B cell (primary cell): ENCODE data around the gene THOP1. TPM values are rescaled to one million over a fixed set of nuclear protein-coding genes. Genes with fewer than 3 reads are reported as not detected.

Experiments used
- ATAC-seq: fragments of 200-7000 bp; cut with Tn5 transposase; one replicate; pipeline ENCODE4 v1.10.0; 2021; ENCODE audit warnings: low read depth, mild to moderate bottlenecking, moderate number of reproducible peaks, moderate library complexity
- CTCF ChIA-PET: fragments of 350-600 bp; sonication (Branson Sonifier 250); formaldehyde crosslinking; loops from one replicate; lab custom pipeline; 2021; ENCODE audit warnings: antibody characterized with exemption, inconsistent platforms; lab: Charles Lee
- POLR2A ChIA-PET: fragments of 350-600 bp; sonication (Branson Sonifier 250); formaldehyde crosslinking; loops from one replicate; lab custom pipeline; 2021; ENCODE audit warnings: antibody characterized with exemption; lab: Charles Lee
- DNase-seq: peaks from one replicate; pipeline ENCODE4 v3.0.0; 2013
- H2AFZ ChIP-seq: 2 replicates; pipeline ENCODE4 v1.6.1; 2012; ENCODE audit warnings: mild to moderate bottlenecking, low read depth, low read length; ENCODE audit not compliant: insufficient read depth, poor library complexity, severe bottlenecking
- H3K27ac ChIP-seq, 2 donors: 1 replicate in 1 of 2; 2 replicates in 1 of 2; pipeline ENCODE4 v1.5.1; 2012 to 2013; ENCODE audit warnings: low read length in 2 of 2, mild to moderate bottlenecking in 2 of 2, moderate library complexity in 1 of 2
- H3K27me3 ChIP-seq, 4 experiments: fragments of 200-600 bp in 1 of 4; sonication (generic) in 1 of 4; replicated peaks in 1 of 4; 1 replicate in 2 of 4; 2 replicates in 2 of 4; pipeline versions ENCODE4 v1.6.1 to v1.7.0; 2013 to 2016; ENCODE audit warnings: low read length in 3 of 4, mild to moderate bottlenecking in 2 of 4, mixed read lengths in 1 of 4, moderate library complexity in 1 of 4; ENCODE audit not compliant: insufficient read depth in 4 of 4, control insufficient read depth in 3 of 4; ENCODE audit errors: control extremely low read depth in 1 of 4
- H3K36me3 ChIP-seq, 2 experiments: replicated peaks in 1 of 2; 1 replicate in 1 of 2; 2 replicates in 1 of 2; pipeline versions ENCODE4 v1.6.1 to v1.7.1; 2013; ENCODE audit warnings: low read length in 1 of 2; ENCODE audit not compliant: insufficient read depth in 2 of 2, control insufficient read depth in 1 of 2; ENCODE audit errors: control extremely low read depth in 1 of 2, extremely low read depth in 1 of 2
- H3K4me1 ChIP-seq, 2 donors: fragments of 200-600 bp in 1 of 2; sonication (generic) in 1 of 2; 1 replicate in 1 of 2; 2 replicates in 1 of 2; pipeline versions ENCODE4 v1.5.1 to v1.6.1; 2013 to 2017; ENCODE audit warnings: low read length in 2 of 2; ENCODE audit not compliant: control insufficient read depth in 2 of 2, insufficient read depth in 2 of 2
- H3K4me2 ChIP-seq: replicated peaks from 2 replicates; pipeline ENCODE3; 2012; ENCODE audit warnings: mild to moderate bottlenecking, low read depth, low read length; ENCODE audit not compliant: poor library complexity, severe bottlenecking
- H3K4me3 ChIP-seq, 5 experiments: fragments of 200-600 bp in 1 of 5; sonication (generic) in 1 of 5; 1 replicate in 3 of 5; 2 replicates in 2 of 5; pipeline versions ENCODE4 v1.5.1 to v1.7.0; 2011 to 2016; ENCODE audit warnings: low read length in 4 of 5, mild to moderate bottlenecking in 4 of 5, low read depth in 2 of 5, control low read depth in 1 of 5, moderate library complexity in 1 of 5; ENCODE audit not compliant: insufficient read depth in 1 of 5; ENCODE audit errors: control extremely low read depth in 1 of 5, extremely low read depth in 1 of 5
- H3K79me2 ChIP-seq: fragments of 200-600 bp; sonication (generic); one replicate; pipeline ENCODE4 v1.6.0; 2016; ENCODE audit warnings: low read length; ENCODE audit not compliant: control insufficient read depth, insufficient read depth
- H3K9ac ChIP-seq: fragments of 200-600 bp; sonication (generic); 2 replicates; pipeline ENCODE4 v1.6.1; 2017; ENCODE audit warnings: mild to moderate bottlenecking, low read length, moderate library complexity
- H3K9me3 ChIP-seq, 3 donors: one replicate each; pipeline versions ENCODE4 v1.6.1 to v1.7.1; 2013; ENCODE audit warnings: low read length in 2 of 3; ENCODE audit not compliant: control insufficient read depth in 2 of 3, insufficient read depth in 1 of 3; ENCODE audit errors: control extremely low read depth in 1 of 3
- H4K20me1 ChIP-seq: 2 replicates; pipeline ENCODE4 v1.6.0; 2012; ENCODE audit warnings: mild to moderate bottlenecking, low read length; ENCODE audit not compliant: insufficient read depth, control insufficient read depth, poor library complexity, severe bottlenecking
- H3K27ac Mint-ChIP-seq: one replicate; pipeline ENCODE4 v1.8.0; 2021; ENCODE audit warnings: mixed read lengths
- H3K27me3 Mint-ChIP-seq: one replicate; pipeline ENCODE4 v1.8.0; 2021; ENCODE audit warnings: mixed read lengths
- H3K4me1 Mint-ChIP-seq: one replicate; pipeline ENCODE4 v1.8.0; 2021; ENCODE audit warnings: mixed read lengths
- H3K4me3 Mint-ChIP-seq: one replicate; pipeline ENCODE4 v1.8.0; 2021; ENCODE audit warnings: mixed read lengths
- H3K9me3 Mint-ChIP-seq: one replicate; pipeline ENCODE4 v1.8.0; 2022; ENCODE audit warnings: mixed read lengths; ENCODE audit not compliant: insufficient read depth
- CTCF ChIP-seq: fragments of 200-600 bp; IDR thresholded peaks from one replicate; pipeline ENCODE4 v1.8.0; 2022; ENCODE audit warnings: antibody characterized with exemption, mild to moderate bottlenecking
- EZH2 ChIP-seq: IDR thresholded peaks from 2 replicates; pipeline ENCODE4 v1.6.1; 2012; ENCODE audit warnings: borderline replicate concordance, low read depth, mild to moderate bottlenecking, moderate library complexity, low read length; ENCODE audit not compliant: insufficient read depth, poor library complexity, severe bottlenecking
- WGBS: methylation state at CpG from one replicate; pipeline ENCODE4 v1.1.5; 2013; ENCODE audit warnings: missing lambda C conversion rate; ENCODE audit not compliant: insufficient coverage; 5-methylcytosine and 5-hydroxymethylcytosine counted together
- intact Hi-C: fragments of 100-400 bp; cut with micrococcal nuclease; formaldehyde crosslinking; loops from one replicate; pipeline ENCODE4 v1.10.0; 2022
- polyA plus RNA-seq: library from polyadenylated mRNA; depleted of rRNA; stranded (reverse); fragments of >200 nt; gene quantifications from 2 replicates; pipeline ENCODE4 v1.2.3, GENCODE V29; 2012
- total RNA-seq, 2 donors: library from RNA; stranded (reverse); fragments of 120-200 nt in 1 of 2; gene quantifications; 1 replicate in 1 of 2; 2 replicates in 1 of 2; pipeline versions ENCODE4 v1.2.3 to v1.2.4, GENCODE V29; 2013 to 2022

Gene THOP1
- total and polyA plus RNA-seq, 2 donors (not counting 1 experiment from before 2014, with no cell fraction given): 54.3 to 56.4 TPM

GRCh38 chr19:2807379-2808128 is 22.3 kb downstream of the THOP1 start:
- Histone ChIP-seq H3K4me2 (no peak overlapping the region), H3K9me3 (no peaks in the 10 kb centered on the region), H3K27me3 (no peaks in the 10 kb centered on the region), H3K79me2 (no peaks in the 10 kb centered on the region), H3K4me3 (no peak overlapping the region), H3K4me1 (no peaks in the 10 kb centered on the region), H3K36me3 (peaks cover 0 to 30% of the 10 kb centered on the region in 2 experiments), H3K9ac (no peak overlapping the region), H3K27ac (no peak overlapping the region), H4K20me1 (no peaks in the 10 kb centered on the region), H2AFZ (no peak overlapping the region)
- ATAC-seq: no peak
- no peak for DNase-seq
- Mint-ChIP-seq H3K27me3 (no peaks in the 10 kb centered on the region), H3K9me3 (no peaks in the 10 kb centered on the region), H3K4me1 (no peaks in the 10 kb centered on the region), H3K27ac (no peak overlapping the region), H3K4me3 (no peak overlapping the region)
- ChIA-PET POLR2A (no interaction called here), CTCF (no interaction called here)
- TF ChIP-seq EZH2 (no peak), CTCF (no peak)
- intact Hi-C loops: no loop called here
- WGBS: 99% methylated on average over 56 of the region's 56 CpGs

GRCh38 chr19:2808129-2808941 is 23.0 kb downstream of the THOP1 start:
- no peaks in the 10 kb centered on the region for H3K9me3 ChIP-seq
- H3K27ac Mint-ChIP-seq: no peak overlapping the region
- H3K36me3 ChIP-seq: peaks cover 0 to 30% of the 10 kb centered on the region in 2 experiments
- H3K27me3 Mint-ChIP-seq: no peaks in the 10 kb centered on the region
- no peaks in the 10 kb centered on the region for H3K79me2 ChIP-seq
- H3K9me3 Mint-ChIP-seq: no peaks in the 10 kb centered on the region
- ATAC-seq (no peak), DNase-seq (no peak)
- no peaks in the 10 kb centered on the region for H3K27me3 ChIP-seq
- H2AFZ ChIP-seq: no peak overlapping the region
- no peak overlapping the region for H3K4me3 Mint-ChIP-seq
- TF ChIP-seq EZH2 (no peak), CTCF (no peak)
- H3K27ac ChIP-seq: no peak overlapping the region
- 98% methylated on average over 39 of the region's 41 CpGs for WGBS
- intact Hi-C loops: no loop called here
- no peak overlapping the region for H3K4me2 ChIP-seq
- POLR2A ChIA-PET: no interaction called here
- H4K20me1 ChIP-seq: no peaks in the 10 kb centered on the region
- H3K4me3 ChIP-seq: no peak overlapping the region
- H3K9ac ChIP-seq: no peak overlapping the region
- no peaks in the 10 kb centered on the region for H3K4me1 Mint-ChIP-seq
- CTCF ChIA-PET: no interaction called here
- no peaks in the 10 kb centered on the region for H3K4me1 ChIP-seq
